Mononuclear cell (primary cell): ENCODE results near the gene GPR32. TPM values are rescaled to one million over a fixed set of nuclear protein-coding genes. Genes with fewer than 3 reads are reported as not detected.
"Not testable (repeated sequence)": the region's sequence is repeated elsewhere in the genome, so short reads cannot be mapped to it uniquely, and the experiment has no call there.

Experiments used
- H3K27me3 ChIP-seq: 2 replicates; pipeline ENCODE4 v1.6.0; 2011; ENCODE audit warnings: low read length, control low read depth; ENCODE audit not compliant: insufficient read depth
- H3K4me1 ChIP-seq: 2 replicates; pipeline ENCODE4 v1.5.1; 2011; ENCODE audit warnings: mild to moderate bottlenecking, low read length, control low read depth; ENCODE audit not compliant: insufficient read depth
- H3K4me3 ChIP-seq: 2 replicates; pipeline ENCODE4 v1.5.1; 2011; ENCODE audit warnings: mild to moderate bottlenecking, low read length, moderate library complexity
- H3K9me3 ChIP-seq: 2 replicates; pipeline ENCODE4 v1.5.1; 2011; ENCODE audit warnings: low read depth, mild to moderate bottlenecking, control low read depth, low read length
- total RNA-seq: library from RNA; depleted of rRNA; stranded (reverse); fragments of >200 nt; gene quantifications from one replicate; pipeline ENCODE4 v1.2.3, GENCODE V29; 2012

The GPR32 gene
- total RNA-seq, 1 donor = not detected

DNA sequence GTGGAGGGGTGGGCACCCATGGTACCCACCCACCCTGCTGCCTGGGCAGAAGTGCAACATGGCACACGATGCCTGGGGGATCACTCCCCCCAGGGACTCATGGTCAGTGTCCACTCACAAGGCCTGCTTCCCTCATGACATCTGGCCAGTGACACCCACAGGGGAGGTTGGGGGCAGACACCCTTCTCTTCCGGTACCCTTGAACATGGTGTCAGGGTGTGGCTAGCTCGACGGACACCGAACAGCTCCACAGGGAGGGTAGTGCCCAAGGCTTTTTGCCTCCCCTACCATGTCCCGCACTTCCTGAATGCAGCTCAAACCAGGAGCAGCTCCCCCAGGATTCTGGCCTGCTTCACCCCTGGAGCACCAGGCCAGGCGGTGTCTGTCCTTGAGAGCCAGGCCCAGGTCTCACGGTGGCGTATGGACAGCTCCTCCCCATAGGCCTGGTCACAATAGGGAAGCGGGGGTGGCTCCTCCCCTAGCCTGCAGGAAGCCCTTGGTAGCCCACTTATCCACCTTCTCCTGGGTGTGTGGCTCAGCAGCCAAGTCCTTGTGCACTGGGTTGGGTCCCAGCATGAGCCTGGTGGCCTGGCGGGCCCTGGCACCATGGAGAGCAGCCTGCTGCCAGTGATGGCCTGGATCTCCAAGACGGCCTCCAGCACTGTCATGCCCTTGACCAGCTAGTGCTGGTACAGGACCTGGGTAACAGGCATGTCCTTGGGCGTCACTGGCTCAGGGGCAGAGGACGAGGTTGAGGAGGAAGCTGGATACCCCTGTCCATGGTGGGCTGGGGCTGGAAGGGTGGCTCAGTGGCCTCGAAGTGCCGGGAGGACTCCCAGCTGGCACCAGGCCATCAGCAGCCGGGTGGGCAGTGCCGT, 27.8 kb downstream of the GPR32 start:
- H3K4me3 ChIP-seq = no peak overlapping the region
- H3K9me3 ChIP-seq = no peaks in the 10 kb centered on the region
- H3K27me3 ChIP-seq = no peaks in the 10 kb centered on the region
- peaks cover 6% of the 10 kb centered on the region for H3K4me1 ChIP-seq

DNA sequence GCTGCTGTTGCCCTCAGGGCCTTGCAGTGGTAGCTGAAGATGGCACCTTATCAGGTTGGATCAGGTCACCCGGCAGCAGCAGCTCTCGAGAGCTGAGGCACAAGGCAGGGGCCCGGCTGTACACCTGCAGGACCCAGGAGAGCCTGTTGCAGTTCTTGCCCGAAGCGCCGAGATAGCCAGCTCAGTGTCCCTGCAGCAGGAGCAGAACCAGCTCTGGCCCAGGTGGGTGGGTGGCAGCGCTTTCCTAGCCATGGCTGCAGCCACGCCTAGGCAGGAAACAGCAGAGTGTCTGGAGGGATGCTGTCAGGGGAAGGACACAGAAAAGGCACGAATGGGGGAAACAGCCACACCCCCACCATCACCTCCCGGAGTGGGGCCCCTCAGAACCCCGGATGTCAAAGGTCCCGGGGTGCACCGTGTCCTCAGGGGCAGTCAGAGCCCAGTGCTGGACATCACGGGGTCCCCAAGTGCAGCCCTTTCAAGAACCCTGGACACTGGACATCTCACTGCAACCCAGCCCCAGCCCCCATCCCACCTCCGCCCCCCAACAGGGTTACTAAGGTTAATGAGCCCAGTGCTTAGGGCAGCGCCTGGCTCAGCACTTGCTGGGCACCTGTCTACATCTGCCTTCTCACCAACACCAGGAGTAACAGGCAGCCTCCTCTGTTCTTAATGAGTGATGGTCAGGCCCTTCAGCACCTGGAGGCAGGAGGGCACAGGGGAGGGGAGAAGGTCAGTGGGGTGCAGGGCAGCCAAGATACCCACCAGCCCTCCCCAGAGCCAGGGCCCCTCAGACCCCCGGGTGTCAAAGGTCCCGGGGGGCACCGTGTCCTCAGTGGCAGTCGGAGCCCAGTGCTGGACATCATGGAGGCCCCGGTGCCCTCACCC, 28.6 kb downstream of the GPR32 start:
- Histone ChIP-seq H3K27me3 (no peaks in the 10 kb centered on the region), H3K4me1 (peaks cover 15% of the 10 kb centered on the region), H3K4me3 (no peak overlapping the region), H3K9me3 (no peaks in the 10 kb centered on the region)

DNA sequence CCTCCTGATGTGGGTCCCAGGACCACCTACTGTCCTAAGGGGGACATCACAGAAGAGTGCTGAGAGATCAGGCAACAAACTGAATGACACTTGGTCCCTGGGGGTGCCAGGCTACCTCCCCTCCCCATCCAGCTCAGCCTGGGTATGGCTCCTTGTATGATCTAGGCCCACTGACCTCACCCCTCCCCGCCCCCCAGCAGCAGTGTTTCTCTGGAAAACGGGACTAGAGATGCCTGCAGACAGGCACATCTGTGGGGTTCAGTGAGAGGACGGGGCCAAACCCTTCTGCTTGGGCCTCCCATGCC, 29.2 kb downstream of the GPR32 start:
- Histone ChIP-seq H3K4me1 (peaks cover 16% of the 10 kb centered on the region), H3K27me3 (no peaks in the 10 kb centered on the region), H3K4me3 (no peak overlapping the region), H3K9me3 (no peaks in the 10 kb centered on the region)

DNA sequence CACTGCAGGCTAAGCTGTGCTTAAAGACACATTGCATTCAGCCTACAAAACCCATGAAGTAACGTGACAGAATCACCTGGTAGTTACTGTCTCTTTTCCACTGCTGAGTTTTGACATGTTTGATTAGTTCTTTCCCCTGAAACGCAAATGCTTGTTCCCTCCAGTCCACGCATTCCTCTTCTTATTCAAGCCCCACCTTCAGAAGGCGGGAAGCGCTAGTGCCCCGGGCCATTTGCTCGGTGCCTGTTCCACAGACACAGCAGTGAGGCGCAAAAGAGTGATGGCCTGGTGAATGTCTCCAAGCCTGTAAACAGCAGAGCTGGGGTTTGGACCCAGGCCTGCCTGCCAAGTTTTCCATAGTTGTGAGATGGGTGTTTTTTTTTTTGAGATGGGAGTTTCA, 30.8 kb downstream of the GPR32 start:
- H3K27me3 ChIP-seq = no peaks in the 10 kb centered on the region
- H3K9me3 ChIP-seq = no peaks in the 10 kb centered on the region
- no peak overlapping the region for H3K4me3 ChIP-seq
- peaks cover 22% of the 10 kb centered on the region for H3K4me1 ChIP-seq

DNA sequence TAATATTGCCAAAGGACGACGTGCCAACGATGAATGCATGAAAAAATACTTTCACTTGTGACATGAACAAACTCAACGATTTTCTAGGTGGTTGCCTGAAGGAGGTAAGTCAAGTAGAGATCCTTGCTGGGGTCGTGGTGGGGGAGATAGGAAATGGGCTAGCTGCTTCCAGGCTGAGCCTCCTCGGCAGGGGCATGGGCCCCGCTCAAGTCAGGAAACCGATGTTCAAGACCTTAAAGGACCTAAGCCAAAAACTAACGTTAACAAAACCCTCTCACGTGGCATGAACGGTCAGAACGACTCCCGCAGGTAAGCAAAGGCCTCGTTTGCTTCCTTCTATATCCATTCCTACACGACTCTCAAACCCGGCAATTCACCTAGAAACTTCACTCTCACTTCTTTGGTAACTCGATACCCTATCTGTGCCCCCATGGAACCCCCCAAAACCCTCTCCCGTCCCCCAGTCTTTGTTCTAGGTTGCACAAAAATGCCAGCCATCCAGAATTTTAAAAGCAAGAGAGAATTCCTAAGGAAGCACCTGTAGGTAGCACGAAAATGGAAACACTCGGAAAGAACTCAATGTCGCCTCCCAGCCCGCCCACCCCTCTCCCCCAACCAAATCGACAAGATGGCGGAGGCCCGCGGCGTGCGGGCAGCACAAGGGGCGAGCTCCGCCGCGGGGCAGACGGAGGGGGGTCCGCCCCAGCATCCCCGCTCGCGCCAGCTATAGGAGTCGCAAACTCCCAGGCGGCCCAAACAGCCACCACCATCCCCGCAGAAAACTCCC, 33.6 kb downstream of the GPR32 start:
- peak overlapping the region; percentile 99 for H3K4me3 ChIP-seq

DNA sequence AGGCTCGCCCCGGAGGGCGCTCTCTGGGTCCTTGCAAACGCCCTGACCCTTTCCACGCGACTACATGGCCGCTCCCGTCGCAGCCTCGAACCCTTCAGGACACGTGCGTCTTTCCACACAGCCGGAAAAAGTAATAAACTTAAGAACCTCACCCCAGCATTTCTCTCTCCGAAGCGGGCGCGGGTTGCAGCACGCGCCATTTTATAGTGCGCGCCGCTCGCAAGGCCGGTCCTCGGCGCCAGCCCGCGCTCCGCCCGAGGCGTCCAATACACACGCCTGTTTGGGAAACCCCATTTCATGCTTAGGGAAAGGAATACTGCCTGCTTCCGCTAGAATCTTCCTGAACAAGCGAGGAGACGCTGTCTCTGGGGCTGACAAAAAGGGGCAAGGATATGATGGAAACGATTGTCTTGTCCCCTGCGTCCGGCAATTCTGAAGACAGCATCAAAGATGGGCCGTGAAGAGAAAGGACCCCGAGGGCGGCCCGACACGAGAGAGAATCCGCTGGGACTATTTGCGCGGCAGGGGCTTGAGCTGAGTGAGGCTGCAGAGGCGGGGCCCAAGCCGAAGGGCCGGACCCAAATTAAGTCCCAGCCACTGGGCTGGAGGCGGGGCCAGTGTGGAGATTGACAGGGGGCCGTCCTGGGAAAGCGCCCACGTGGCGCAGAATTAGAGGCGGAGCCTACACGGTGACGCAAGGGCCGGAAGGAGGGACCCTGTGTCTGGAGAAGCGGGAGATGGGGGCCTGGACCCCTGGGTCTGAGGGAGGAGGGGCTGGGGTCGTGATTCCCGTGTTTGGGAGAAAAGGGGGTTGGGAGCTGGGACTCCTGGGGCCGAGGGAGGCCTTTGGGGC, 34.4 kb downstream of the GPR32 start:
- peaks cover 22% of the 10 kb centered on the region for H3K4me1 ChIP-seq
- peak overlapping the region; percentile 99 for H3K4me3 ChIP-seq
- H3K27me3 ChIP-seq = no peaks in the 10 kb centered on the region
- H3K9me3 ChIP-seq = no peaks in the 10 kb centered on the region

More for the DNA sequence above, 33.6 kb downstream of the GPR32 start:
- peaks cover 22% of the 10 kb centered on the region for H3K4me1 ChIP-seq
- H3K27me3 ChIP-seq = no peaks in the 10 kb centered on the region
- H3K9me3 ChIP-seq = no peaks in the 10 kb centered on the region

- no peak overlapping the region for H3K4me3 ChIP-seq
- no peaks in the 10 kb centered on the region for H3K27me3 ChIP-seq
- peaks cover 7% of the 10 kb centered on the region for H3K4me1 ChIP-seq
- H3K9me3 ChIP-seq = no peaks in the 10 kb centered on the region
These were observed 38.6 kb downstream of the GPR32 start for GRCh38 chr19:50808856-50809255.

DNA sequence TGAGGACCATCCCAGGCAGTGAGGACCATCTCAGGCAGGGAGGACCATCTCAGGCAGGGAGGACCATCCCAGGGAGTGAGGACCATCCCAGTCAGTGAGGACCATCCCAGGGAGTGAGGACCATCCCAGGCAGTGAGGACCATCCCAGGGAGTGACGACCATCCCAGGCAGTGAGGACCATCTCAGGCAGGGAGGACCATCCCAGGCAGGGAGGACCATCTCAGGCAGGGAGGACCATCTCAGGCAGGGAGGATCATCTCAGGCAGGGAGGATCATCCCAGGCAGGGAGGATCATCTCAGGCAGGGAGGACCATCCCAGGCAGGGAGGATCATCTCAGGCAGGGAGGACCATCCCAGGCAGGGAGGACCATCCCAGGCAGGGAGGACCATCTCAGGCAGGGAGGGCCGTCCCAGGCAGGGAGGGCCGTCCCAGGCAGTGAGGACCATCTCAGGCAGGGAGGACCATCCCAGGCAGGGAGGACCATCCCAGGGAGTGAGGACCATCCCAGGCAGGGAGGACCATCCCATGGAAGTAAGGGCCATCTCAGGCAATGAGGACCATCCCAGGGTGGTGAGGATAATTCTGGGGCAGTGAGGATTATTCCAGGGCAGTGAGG, 41.5 kb downstream of the GPR32 start:
- H3K9me3 ChIP-seq, H3K4me1 ChIP-seq, H3K27me3 ChIP-seq, H3K4me3 ChIP-seq: not testable (repeated sequence)

GRCh38 chr19:50812474-50812873, 42.2 kb downstream of the GPR32 start:
- Histone ChIP-seq H3K4me3 (no peak overlapping the region), H3K27me3 (peaks cover 9% of the 10 kb centered on the region), H3K4me1 (no peaks in the 10 kb centered on the region), H3K9me3 (no peaks in the 10 kb centered on the region)

- no peak overlapping the region for H3K4me3 ChIP-seq
- H3K27me3 ChIP-seq = peaks cover 18% of the 10 kb centered on the region
- H3K4me1 ChIP-seq = peaks cover 6% of the 10 kb centered on the region
- no peaks in the 10 kb centered on the region for H3K9me3 ChIP-seq
These were observed 44.6 kb downstream of the GPR32 start for GRCh38 chr19:50814883-50815282.

GRCh38 chr19:50815439-50815838, 45.2 kb downstream of the GPR32 start:
- Histone ChIP-seq H3K9me3 (no peaks in the 10 kb centered on the region), H3K4me1 (peaks cover 9% of the 10 kb centered on the region), H3K4me3 (no peak overlapping the region), H3K27me3 (peaks cover 20% of the 10 kb centered on the region)

DNA sequence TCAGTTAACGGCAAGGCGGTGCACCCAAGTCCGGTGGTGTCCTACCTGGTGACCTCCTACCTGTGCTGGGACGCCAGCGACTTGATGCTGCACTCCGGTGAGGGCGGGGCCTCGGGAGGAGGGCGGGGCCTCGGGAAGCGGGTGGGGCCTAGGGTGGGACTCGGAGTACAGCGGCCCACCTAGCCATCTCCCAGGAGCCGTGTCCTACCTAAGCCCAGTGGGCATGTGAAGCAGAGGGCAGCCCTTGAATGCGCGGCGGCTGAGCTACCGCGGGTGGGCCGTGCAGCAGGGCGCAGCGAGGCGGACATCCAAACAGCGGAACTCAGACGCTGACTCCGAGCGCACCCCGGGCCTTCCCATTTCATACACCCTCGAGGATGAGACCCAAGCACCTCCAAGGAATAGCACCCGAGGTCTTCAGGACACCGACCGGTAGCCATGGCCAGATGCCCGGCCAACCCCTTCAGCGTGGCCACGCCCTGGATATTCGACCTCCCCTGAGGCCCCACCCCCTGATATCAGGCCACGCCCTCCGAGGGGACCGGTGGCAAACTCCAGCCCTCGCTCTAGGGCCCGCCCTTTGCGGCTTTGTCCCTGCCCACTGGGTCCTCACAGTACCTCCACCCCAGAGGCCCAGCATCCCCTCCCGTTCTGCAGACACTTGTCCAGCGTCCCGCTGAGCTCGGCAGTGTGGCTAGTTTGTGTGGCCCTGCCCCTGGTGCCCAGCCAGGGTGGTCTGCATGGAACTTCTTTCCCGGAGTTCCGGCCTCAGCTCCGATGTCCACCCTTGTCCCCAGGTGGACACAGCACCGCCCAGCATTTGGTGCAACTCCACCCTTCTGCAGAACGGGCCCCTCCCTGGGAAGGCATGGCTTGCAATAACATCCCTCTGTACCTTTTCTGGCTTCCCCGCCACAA, 47.9 kb downstream of the GPR32 start:
- Histone ChIP-seq H3K4me1 (peaks cover 13% of the 10 kb centered on the region), H3K9me3 (no peaks in the 10 kb centered on the region), H3K4me3 (no peak overlapping the region), H3K27me3 (peaks cover 20% of the 10 kb centered on the region)

DNA sequence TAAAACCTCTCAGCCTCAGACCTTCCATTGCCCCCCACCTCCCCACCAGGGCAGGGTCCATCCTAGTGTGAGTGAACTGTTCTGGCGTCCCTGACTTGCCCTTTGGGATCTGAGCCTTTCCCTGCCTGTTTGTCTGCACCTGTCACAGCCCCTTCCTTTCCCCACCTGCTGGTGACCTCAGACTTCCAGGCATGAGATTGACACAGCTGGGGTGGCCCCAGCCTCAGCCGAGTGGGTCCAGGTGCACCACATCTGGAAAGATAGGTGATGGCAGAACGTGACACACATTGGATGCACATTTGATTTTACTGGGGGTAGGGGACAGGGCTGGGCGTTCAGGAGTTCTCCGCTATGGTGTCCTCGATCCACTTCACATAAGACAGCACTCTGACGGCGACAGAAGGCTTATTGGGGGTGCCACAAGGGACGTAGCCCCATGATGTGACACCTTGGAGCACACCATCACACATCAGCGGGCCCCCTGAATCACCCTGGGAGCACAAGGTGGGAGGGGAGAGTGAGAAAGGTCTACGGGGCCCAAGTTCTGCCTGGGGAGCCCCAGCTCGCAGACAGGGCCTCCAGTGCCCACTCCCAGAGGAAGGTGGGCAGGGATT, 48.7 kb downstream of the GPR32 start:
- H3K27me3 ChIP-seq = peaks cover 20% of the 10 kb centered on the region
- H3K9me3 ChIP-seq = no peaks in the 10 kb centered on the region
- H3K4me3 ChIP-seq = no peak overlapping the region
- peaks cover 13% of the 10 kb centered on the region for H3K4me1 ChIP-seq
